HG03103 (cell line): ENCODE results near the gene CNOT11.
"Not testable (repeated sequence)": the region's sequence is repeated elsewhere in the genome, so short reads cannot be mapped to it uniquely, and the experiment has no call there.

Source experiments
- ATAC-seq: cut with Tn5 transposase; IDR thresholded peaks from one replicate; pipeline ENCODE4 v1.9.1; 2021; ENCODE audit warnings: low read depth; ENCODE audit not compliant: unreplicated experiment

CNOT11 gene

DNA sequence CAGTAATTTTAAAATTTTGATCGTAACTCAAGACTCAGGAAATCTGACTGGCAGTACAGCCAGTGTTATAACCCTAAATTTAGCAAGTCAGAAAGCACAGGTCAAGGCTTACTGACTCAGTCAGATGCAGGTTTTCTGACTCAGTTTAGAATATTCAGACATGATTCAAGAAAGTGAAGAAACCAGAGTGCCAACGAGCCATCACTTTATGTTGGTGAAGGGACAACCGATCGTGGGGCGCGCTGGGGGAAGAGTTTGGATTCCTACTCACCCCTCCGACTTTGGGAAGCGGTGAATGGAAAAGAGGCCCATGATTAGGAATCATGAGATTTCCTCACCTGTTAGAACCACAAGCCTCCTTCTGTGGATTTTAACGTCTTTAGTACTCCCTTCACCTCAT lies 54.8 kb downstream of the CNOT11 start:
- ATAC-seq, result no peak

DNA sequence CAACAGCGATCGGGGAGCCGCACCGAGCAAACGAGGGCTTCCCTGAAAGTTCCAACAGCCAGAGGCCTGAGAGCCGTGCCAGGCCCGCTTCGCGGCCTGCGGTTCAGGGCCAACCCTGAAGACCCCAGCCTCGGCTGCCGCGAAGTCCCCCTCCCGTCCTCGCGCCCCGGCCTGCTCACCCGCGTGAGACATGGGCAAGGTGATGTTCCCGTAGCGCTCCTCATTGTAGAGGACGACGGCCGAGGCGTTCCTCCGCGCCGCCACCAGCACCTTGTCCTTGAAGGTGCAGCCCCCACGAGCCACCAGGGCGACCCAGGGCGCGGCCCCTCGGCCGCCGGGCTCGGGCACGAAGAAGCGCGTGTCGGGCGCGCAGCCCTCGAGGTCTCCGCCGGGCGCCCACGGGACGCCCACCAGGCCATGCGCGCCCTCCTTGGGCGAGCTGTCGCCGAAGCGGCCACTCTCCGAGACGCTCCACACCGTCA lies 55.3 kb downstream of the CNOT11 start:
- peak; percentile 8 for ATAC-seq

DNA sequence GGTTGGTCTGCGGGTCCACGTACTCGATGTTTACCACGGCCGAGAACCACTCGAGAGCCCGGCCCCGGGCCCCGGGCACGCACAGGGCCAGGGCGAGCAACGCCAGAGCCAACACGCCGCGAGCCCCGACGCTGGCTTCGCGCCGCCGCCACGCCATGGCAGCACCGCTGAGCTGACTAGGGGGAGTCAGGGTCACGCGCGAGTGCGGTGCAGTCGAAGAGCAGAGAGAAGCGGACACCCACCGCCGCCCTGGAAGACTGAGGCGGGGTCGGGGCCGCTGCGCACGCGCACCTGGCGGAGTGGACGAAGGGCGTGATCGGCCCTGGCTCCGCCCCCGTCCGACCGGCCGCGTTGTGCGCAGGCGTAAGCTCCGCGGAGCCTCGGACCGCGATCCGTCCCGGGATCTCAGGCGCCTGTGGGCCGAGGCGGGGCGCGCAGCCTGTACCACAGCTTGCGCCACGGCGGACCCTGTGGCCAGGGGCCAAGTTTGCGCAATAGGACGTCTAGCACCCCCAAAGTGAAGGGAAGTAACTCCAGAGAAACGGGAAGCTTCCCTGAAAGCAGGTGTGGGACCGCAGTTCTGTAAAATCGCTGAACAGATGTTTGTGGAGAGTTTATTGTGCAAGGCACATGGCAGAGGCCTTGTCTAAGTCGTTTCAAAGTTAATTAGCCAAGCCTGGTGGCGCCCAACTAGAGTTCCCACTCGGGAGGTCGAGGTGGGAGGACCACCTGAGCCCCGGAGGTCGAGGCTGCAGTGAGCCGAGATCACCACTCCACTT lies 55.9 kb downstream of the CNOT11 start, which contains the start of gene RNF149:
Gene RNF149, minus strand, starts transcription at position 270 of the 779 bp plus-strand sequence. Its CDS starts 113 bp downstream, at position 157.
- ATAC-seq, result peak; percentile 56

DNA sequence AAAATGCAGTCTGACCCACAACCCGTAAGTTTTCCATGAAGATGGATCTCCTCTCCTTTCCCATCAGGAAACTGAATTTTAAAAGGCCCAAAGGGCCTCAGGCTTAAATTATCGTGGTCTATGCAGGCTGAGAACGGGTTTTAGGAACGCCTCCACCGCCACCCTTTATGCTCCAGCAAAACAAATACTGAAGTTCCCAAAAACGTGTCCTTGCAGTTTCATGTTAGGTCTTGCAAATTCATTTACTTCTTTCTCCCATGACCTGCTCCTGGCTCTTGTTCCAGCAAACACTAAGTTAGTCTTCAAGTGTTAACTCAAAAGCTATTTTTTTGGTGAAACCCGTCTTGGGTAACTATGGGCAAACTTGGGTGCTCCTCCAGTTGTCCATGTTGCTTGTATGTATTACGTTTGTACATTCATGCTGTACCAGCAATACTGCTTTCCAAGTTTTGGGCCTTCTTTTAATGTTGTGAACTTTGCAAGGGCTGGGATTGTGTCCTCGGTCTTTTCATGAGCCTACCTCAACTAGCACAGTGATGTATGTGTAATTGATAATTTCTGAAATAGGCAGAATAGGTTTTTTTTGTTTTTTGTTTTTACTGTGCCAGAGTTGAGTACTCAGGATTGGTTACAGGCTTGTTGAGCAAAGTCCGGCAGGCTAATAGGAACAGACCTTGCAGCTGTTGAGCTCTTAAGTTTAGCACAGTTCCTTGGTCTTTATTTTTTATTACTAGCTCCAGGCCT lies 57.6 kb downstream of the CNOT11 start:
- no peak for ATAC-seq

DNA sequence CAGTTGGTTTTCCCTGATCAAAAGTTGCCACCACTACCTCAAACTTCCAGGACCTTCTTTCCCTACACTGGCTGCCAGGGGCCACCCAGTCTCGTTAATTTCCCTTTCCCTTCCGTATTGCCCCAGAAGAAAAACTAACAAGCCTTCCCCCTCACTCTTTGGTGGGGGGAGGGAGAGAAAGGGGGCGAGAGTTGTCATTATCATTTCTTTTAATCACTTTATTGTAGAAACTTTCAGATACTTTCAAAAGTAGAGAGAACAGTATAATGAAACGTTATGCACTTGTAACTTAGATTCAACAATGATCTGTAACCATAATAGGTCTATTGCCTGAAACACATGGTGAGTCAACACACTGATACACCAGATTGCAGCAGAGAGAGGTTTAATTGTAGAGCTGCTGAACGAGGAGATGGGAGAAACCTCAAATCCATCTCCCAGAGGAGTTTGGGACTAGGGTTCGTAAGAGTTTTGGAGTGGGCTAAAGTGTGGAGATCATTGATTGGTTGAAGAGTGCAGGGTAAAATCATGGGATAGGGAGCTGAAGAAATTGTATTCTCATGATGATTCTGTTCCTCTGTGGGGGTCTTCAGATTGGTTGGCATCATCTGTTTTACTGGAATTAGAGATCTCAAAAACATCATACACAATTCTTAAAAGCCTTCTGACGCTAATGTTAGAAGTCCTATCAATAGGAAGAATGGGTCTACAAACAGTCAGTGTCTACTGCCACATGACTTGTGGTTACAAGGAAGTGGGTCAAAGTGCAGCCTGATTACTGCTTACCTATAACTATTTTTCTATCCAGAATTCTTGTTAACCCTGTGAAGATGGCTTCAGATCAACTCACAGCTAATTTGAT lies 58.4 kb downstream of the CNOT11 start:
- no peak for ATAC-seq

DNA sequence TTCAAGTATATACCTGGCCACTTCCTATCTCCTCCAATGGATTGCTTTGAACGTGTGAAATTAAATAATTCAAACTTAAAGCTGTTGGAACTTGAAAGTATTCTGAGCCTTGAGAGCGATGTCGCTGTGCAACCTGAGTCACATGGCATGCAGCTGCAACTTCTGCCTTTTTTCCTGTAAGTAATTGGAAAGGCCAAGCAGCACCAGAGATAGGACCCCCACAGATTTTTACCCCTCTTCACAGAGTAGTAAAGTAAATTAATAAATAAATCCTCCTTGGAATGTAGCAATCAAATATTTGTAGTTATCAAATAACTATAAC lies 59.0 kb downstream of the CNOT11 start:
- ATAC-seq, result no peak

DNA sequence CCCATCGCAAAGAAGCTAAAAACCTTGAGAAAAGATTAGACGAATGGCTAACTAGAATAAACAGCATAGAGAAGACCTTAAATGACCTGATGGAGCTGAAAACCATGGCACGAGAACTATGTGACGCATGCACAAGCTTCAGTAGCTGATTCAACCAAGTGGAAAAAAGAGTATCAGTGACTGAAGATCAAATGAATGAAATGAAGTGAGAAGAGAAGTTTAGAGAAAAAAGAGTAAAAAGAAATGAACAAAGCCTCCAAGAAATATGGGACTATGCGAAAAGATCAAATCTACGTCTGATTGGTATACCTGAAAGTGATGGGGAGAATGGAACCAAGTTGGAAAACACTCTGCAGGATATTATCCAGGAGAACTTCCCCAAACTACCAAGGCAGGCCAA lies 63.9 kb downstream of the CNOT11 start:
- ATAC-seq, result not testable (repeated sequence)
